GM19438 (cell line): ENCODE measurements around the gene DENND4C.
"Not testable (repeated sequence)": the region's sequence is repeated elsewhere in the genome, so short reads cannot be mapped to it uniquely, and the experiment has no call there.

Experiments used
- ATAC-seq: cut with Tn5 transposase; IDR thresholded peaks from one replicate; pipeline ENCODE4 v1.9.1; 2021; ENCODE audit warnings: low read depth; ENCODE audit not compliant: unreplicated experiment

DENND4C gene

GRCh38 chr9:19265602-19266001 lies 35.1 kb downstream of the DENND4C start:
- not testable (repeated sequence) for ATAC-seq

GRCh38 chr9:19266778-19267384 lies 36.4 kb downstream of the DENND4C start:
- ATAC-seq: not testable (repeated sequence)

- ATAC-seq: no peak
Observed at GRCh38 chr9:19269582-19269981, 39.1 kb downstream of the DENND4C start.

- no peak for ATAC-seq
Observed at GRCh38 chr9:19270421-19270949, 40.0 kb downstream of the DENND4C start.

GRCh38 chr9:19271081-19271480 lies 40.6 kb downstream of the DENND4C start:
- no peak for ATAC-seq

- ATAC-seq: no peak
Observed at GRCh38 chr9:19281801-19282200, 51.3 kb downstream of the DENND4C start.

- no peak for ATAC-seq
Observed at GRCh38 chr9:19283072-19283710, 52.7 kb downstream of the DENND4C start.

GRCh38 chr9:19284729-19285128 lies 54.2 kb downstream of the DENND4C start:
- ATAC-seq: no peak

- ATAC-seq: no peak
Observed at GRCh38 chr9:19286634-19287188, 56.2 kb downstream of the DENND4C start.

GRCh38 chr9:19288081-19288480 lies 57.6 kb downstream of the DENND4C start:
- ATAC-seq: no peak

- ATAC-seq: no peak
Observed at GRCh38 chr9:19290103-19290502, 59.6 kb downstream of the DENND4C start.

GRCh38 chr9:19294219-19294618 lies 63.7 kb downstream of the DENND4C start:
- ATAC-seq: no peak

GRCh38 chr9:19298436-19299000 lies 68.0 kb downstream of the DENND4C start:
- no peak for ATAC-seq

GRCh38 chr9:19303216-19303615 lies 72.7 kb downstream of the DENND4C start:
- ATAC-seq: no peak

- no peak for ATAC-seq
Observed at GRCh38 chr9:19306568-19306967, 76.1 kb downstream of the DENND4C start.

- ATAC-seq: no peak
Observed at GRCh38 chr9:19310246-19310645, 79.8 kb downstream of the DENND4C start.

- ATAC-seq: no peak
Observed at GRCh38 chr9:19313573-19313972, 83.1 kb downstream of the DENND4C start.

- ATAC-seq: no peak
Observed at GRCh38 chr9:19320495-19320894, 90.0 kb downstream of the DENND4C start.

- no peak for ATAC-seq
Observed at GRCh38 chr9:19331877-19332276, 101.4 kb downstream of the DENND4C start.

GRCh38 chr9:19336166-19336565 lies 105.7 kb downstream of the DENND4C start:
- ATAC-seq: no peak

- ATAC-seq: no peak
Observed at GRCh38 chr9:19342947-19343346, 112.5 kb downstream of the DENND4C start.

GRCh38 chr9:19358701-19359100 lies 128.2 kb downstream of the DENND4C start:
- ATAC-seq: no peak
